Caco-2 (cell line): ENCODE measurements around the gene WDR73. TPM values are rescaled to one million over a fixed set of nuclear protein-coding genes. Genes with fewer than 3 reads are reported as not detected.
A peak's percentile ranks its signal among the peaks of the same experiment; 100 is the strongest.

ENCODE experiments used
- BruUV-seq: library from RNA; stranded (reverse); fragments of 400-500 nt; replicated peaks from 2 replicates; lab custom pipeline; 2021; lab: Mats Ljungman, UMichigan
- CTCF ChIA-PET: fragments of 300-600 bp; sonication (Branson Sonifier 250); formaldehyde crosslinking; loops from one replicate; lab custom pipeline; 2022; ENCODE audit warnings: antibody characterized with exemption; lab: Charles Lee
- POLR2A ChIA-PET: fragments of 300-600 bp; sonication (Branson Sonifier 250); formaldehyde crosslinking; loops from one replicate; lab custom pipeline; 2022; ENCODE audit warnings: antibody characterized with exemption; lab: Charles Lee
- DNase-seq, 2 experiments: peaks; one replicate each; pipeline versions ENCODE4 v3.0.0 to v3.0.0-alpha.2; 2020 to 2022
- H3K27me3 ChIP-seq: replicated peaks from 2 replicates; pipeline ENCODE4 v1.6.0; 2011; ENCODE audit warnings: low read length; ENCODE audit not compliant: control insufficient read depth, insufficient read depth
- H3K36me3 ChIP-seq: 2 replicates; pipeline ENCODE4 v1.5.1; 2011; ENCODE audit warnings: low read length; ENCODE audit not compliant: control insufficient read depth, insufficient read depth
- H3K4me1 ChIP-seq: fragments of 250-450 bp; sonication (Bioruptor Pico); 2 replicates; pipeline ENCODE4 v1.5.1; 2020; ENCODE audit warnings: mild to moderate bottlenecking
- H3K4me3 ChIP-seq: 2 replicates; pipeline ENCODE4 v1.5.1; 2011; ENCODE audit warnings: low read depth, mild to moderate bottlenecking, control low read depth, low read length
- H3K9me3 ChIP-seq: fragments of 250-450 bp; sonication (Bioruptor Pico); 2 replicates; pipeline ENCODE4 v1.5.1; 2020; ENCODE audit warnings: mild to moderate bottlenecking, moderate library complexity
- H3K27ac Mint-ChIP-seq: one replicate; pipeline ENCODE4 v1.8.0; 2022; ENCODE audit warnings: mixed read lengths; ENCODE audit not compliant: unreplicated experiment
- H3K27me3 Mint-ChIP-seq: one replicate; pipeline ENCODE4 v1.8.0; 2022; ENCODE audit warnings: mixed read lengths; ENCODE audit not compliant: insufficient read depth, unreplicated experiment
- H3K36me3 Mint-ChIP-seq: one replicate; pipeline ENCODE4 v1.8.0; 2022; ENCODE audit warnings: mild to moderate bottlenecking, mixed read lengths; ENCODE audit not compliant: insufficient read depth, unreplicated experiment
- H3K4me1 Mint-ChIP-seq: one replicate; pipeline ENCODE4 v1.8.0; 2022; ENCODE audit warnings: low read depth, mixed read lengths; ENCODE audit not compliant: unreplicated experiment
- H3K4me3 Mint-ChIP-seq: one replicate; pipeline ENCODE4 v1.8.0; 2022; ENCODE audit warnings: mild to moderate bottlenecking, moderate library complexity, mixed read lengths; ENCODE audit not compliant: unreplicated experiment
- H3K9me3 Mint-ChIP-seq: one replicate; pipeline ENCODE4 v1.8.0; 2022; ENCODE audit warnings: mixed read lengths; ENCODE audit not compliant: unreplicated experiment
- intact Hi-C: fragments of 100-400 bp; cut with micrococcal nuclease; formaldehyde crosslinking; loops from one replicate; pipeline ENCODE4 v1.10.0; 2022; ENCODE audit not compliant: unreplicated experiment
- total RNA-seq: library from RNA; stranded (reverse); gene quantifications from 2 replicates; pipeline ENCODE4 v1.2.3, GENCODE V29; 2022
- TF ChIP-seq, protein P1 (sequence below), 2 experiments: fragments of 200-600 bp in 1 of 2; IDR thresholded peaks; 1 replicate in 1 of 2; 2 replicates in 1 of 2; pipeline versions ENCODE4 v1.5.1 to v1.8.0; 2011 to 2022; ENCODE audit warnings: antibody characterized with exemption in 1 of 2, control low read depth in 1 of 2, inconsistent platforms in 1 of 2, low read depth in 1 of 2, low read length in 1 of 2, mild to moderate bottlenecking in 1 of 2, moderate library complexity in 1 of 2; ENCODE audit not compliant: insufficient read depth in 1 of 2, severe bottlenecking in 1 of 2, unreplicated experiment in 1 of 2

Gene WDR73
- total RNA-seq, 1 experiment from 2014 or later, result 32.7 TPM

DNA sequence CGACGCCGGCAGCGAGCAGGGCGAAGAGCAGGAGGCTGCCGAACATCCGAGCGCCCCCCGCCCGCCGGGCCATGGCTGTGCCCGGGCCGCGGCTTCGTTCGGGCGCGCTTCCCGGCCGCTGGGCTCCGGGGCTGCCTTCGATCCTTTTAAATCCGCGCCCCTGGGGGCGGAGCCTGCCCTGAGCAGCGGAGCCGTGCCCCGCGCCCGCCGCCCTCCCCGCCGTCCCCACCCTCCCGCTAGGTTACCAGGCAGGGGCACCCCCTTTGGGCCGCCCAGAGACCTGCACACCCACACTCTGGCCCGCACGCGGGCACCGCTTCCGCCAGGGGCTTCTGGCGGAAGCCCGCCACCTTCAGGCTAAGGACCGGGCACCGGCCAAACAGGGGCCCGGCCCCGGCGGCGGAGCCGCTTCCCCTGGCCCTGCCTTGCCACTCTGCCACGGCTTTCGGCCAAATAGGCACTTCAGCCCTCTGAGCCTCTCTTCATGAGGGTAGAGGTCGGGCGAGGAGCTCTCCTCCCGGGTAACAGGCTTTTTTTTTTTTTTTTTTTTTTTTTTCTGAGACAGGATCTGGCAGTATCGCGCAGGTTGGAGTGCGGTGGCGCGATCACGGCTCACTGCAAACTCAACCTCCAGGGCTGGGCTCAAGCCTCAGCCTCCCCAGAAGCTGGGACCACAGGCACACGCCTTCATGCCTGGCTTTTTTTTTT, 4.2 kb upstream of the WDR73 start, which contains the start of gene NMB:
Gene NMB (minus strand): TSS at position 120 of the 708 bp plus-strand sequence. CDS start 47 bp downstream, at position 73.
- Mint-ChIP-seq H3K9me3 (no peaks in the 10 kb centered on the region), H3K36me3 (peaks cover 38% of the 10 kb centered on the region), H3K4me1 (peaks cover 6% of the 10 kb centered on the region), H3K4me3 (peak within 1 kb of the TSS; percentile 77), H3K27ac (peak within 1 kb of the TSS; percentile 35), H3K27me3 (no peaks in the 10 kb centered on the region)
- TF ChIP-seq, protein P1, sequence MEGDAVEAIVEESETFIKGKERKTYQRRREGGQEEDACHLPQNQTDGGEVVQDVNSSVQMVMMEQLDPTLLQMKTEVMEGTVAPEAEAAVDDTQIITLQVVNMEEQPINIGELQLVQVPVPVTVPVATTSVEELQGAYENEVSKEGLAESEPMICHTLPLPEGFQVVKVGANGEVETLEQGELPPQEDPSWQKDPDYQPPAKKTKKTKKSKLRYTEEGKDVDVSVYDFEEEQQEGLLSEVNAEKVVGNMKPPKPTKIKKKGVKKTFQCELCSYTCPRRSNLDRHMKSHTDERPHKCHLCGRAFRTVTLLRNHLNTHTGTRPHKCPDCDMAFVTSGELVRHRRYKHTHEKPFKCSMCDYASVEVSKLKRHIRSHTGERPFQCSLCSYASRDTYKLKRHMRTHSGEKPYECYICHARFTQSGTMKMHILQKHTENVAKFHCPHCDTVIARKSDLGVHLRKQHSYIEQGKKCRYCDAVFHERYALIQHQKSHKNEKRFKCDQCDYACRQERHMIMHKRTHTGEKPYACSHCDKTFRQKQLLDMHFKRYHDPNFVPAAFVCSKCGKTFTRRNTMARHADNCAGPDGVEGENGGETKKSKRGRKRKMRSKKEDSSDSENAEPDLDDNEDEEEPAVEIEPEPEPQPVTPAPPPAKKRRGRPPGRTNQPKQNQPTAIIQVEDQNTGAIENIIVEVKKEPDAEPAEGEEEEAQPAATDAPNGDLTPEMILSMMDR (IDR thresholded peaks at IDR 0.05; ENCODE audit: insufficient read depth in 1 of 2, low read depth in 1 of 2, low read length in 1 of 2, severe bottlenecking in 1 of 2, unreplicated experiment in 1 of 2), result peak; percentile 80 to 94
- peak; percentile 89 to 92 for DNase-seq
- Histone ChIP-seq H3K9me3 (no peaks in the 10 kb centered on the region), H3K4me1 (peaks cover 10% of the 10 kb centered on the region; the same call in 1 of the 2 replicates), H3K27me3 (no peaks in the 10 kb centered on the region), H3K36me3 (no peaks in the 10 kb centered on the region), H3K4me3 (peak within 1 kb of the TSS; percentile 60)
- CTCF ChIA-PET, result interaction anchor here (0.6 to 3.3 kb wide), 6 partner anchors 28 to 1068 kb away, joined by 3 to 18 read pairs (median 6); partner anchors contain the start of gene ZSCAN2
- BruUV-seq, result no TSS peak
- POLR2A ChIA-PET, result interaction anchor here (0.6 to 1.1 kb wide), 3 partner anchors 77 to 268 kb away, joined by 3 to 4 read pairs (median 3); no protein-coding TSS in a partner anchor
- intact Hi-C loops, result loop anchor here (2.0 to 10.0 kb wide), 2 partner anchors 57 to 93 kb away; partner anchors contain the start of gene SEC11A

DNA sequence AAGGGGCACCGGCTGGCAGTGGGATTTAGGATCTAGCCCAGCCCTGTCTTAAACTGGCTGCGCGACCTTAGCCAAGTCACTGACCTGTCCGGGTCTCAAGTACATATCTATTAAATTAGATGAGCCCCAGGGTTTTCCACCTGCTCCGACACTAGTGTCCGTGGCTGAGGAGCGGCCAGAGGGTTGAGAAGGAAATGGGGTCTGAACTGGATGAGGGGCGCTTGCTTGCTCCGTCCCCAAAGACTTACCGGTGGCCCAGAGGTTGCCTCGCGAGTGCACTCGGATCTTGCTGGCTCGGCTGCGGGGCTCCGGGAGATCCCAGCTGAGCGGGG, 3.6 kb upstream of the WDR73 start:
- ChIA-PET CTCF (interaction anchor here (3.3 kb wide), 1 partner anchor 58 kb away, joined by 18 read pairs; the partner anchor contains the start of gene ZSCAN2), POLR2A (no interaction called here)
- H3K9me3 ChIP-seq, result no peaks in the 10 kb centered on the region
- Mint-ChIP-seq H3K4me1 (peaks cover 6% of the 10 kb centered on the region), H3K9me3 (no peaks in the 10 kb centered on the region), H3K36me3 (peaks cover 34% of the 10 kb centered on the region), H3K4me3 (peak overlapping the region; percentile 77), H3K27ac (peak overlapping the region; percentile 35), H3K27me3 (no peaks in the 10 kb centered on the region)
- H3K4me1 ChIP-seq, result peaks cover 10% of the 10 kb centered on the region; the same call in 1 of the 2 replicates
- H3K4me3 ChIP-seq, result peak overlapping the region; percentile 60
- BruUV-seq, result TSS peak; percentile 2
- TF ChIP-seq, protein P1 (IDR thresholded peaks at IDR 0.05; ENCODE audit: insufficient read depth in 1 of 2, low read depth in 1 of 2, low read length in 1 of 2, severe bottlenecking in 1 of 2, unreplicated experiment in 1 of 2), result no peak
- no peaks in the 10 kb centered on the region for H3K27me3 ChIP-seq
- peaks cover under 1% of the 10 kb centered on the region for H3K36me3 ChIP-seq
- intact Hi-C loops, result loop anchor here (2.0 to 10.0 kb wide), 2 partner anchors 57 to 93 kb away; partner anchors contain the start of gene SEC11A
- no peak for DNase-seq

DNA sequence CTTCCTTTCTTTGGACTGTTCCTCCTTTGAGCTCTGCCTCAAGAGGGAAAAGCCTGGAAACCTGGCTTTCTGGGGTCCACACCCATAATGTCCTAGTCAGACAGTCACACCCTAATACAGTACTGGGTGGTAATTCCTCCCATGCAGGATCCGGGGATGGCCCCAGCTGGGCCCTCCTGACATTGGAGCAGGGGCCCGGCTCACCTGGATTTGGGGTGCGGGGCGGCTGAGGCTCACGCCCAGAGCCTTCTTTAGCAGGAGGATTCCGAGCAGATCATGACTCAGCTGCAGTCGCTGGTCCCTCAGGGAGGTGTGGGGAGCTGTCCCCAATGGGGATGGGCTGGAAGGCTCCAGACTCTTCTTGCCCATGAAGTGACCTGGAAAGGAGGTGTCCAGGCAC, 2.9 kb upstream of the WDR73 start:
- Mint-ChIP-seq H3K27ac (no peak overlapping the region), H3K36me3 (peaks cover 39% of the 10 kb centered on the region), H3K4me1 (peaks cover 12% of the 10 kb centered on the region), H3K9me3 (no peaks in the 10 kb centered on the region), H3K27me3 (no peaks in the 10 kb centered on the region), H3K4me3 (peak overlapping the region; percentile 77)
- intact Hi-C loops, result loop anchor here (10.0 kb wide), 1 partner anchor 58 kb away; the partner anchor contains the start of gene SEC11A
- H3K27me3 ChIP-seq, result no peaks in the 10 kb centered on the region
- POLR2A ChIA-PET, result no interaction called here
- no peaks in the 10 kb centered on the region for H3K9me3 ChIP-seq
- H3K4me1 ChIP-seq, result peaks cover 10% of the 10 kb centered on the region; the same call in 1 of the 2 replicates
- no TSS peak for BruUV-seq
- no peak for DNase-seq
- CTCF ChIA-PET, result interaction anchor here (3.3 kb wide), 1 partner anchor 58 kb away, joined by 18 read pairs; the partner anchor contains the start of gene ZSCAN2
- H3K4me3 ChIP-seq, result no peak overlapping the region; the same call in 1 of the 2 replicates
- TF ChIP-seq, protein P1 (IDR thresholded peaks at IDR 0.05; ENCODE audit: insufficient read depth in 1 of 2, low read depth in 1 of 2, low read length in 1 of 2, severe bottlenecking in 1 of 2, unreplicated experiment in 1 of 2), result no peak
- H3K36me3 ChIP-seq, result peaks cover 2% of the 10 kb centered on the region
